GM10266 (cell line): ENCODE results near the gene REPS2.

Experiments used
- DNase-seq: peaks from one replicate; pipeline ENCODE4 v3.0.0; 2012; ENCODE audit errors: extremely low spot score
- CTCF ChIP-seq: IDR thresholded peaks from 2 replicates; pipeline ENCODE4 v1.5.1; 2012; ENCODE audit warnings: mild to moderate bottlenecking, low read depth; ENCODE audit not compliant: control insufficient read depth, insufficient read depth; ENCODE audit errors: missing control alignments

Gene REPS2

GRCh38 chrX:17164941-17165340, 218.5 kb downstream of the REPS2 start:
- no peak for DNase-seq
- no peak for TF ChIP-seq CTCF

GRCh38 chrX:17167915-17168314, 221.5 kb downstream of the REPS2 start:
- no peak for TF ChIP-seq CTCF
- no peak for DNase-seq

GRCh38 chrX:17170973-17171372, 224.5 kb downstream of the REPS2 start:
- TF ChIP-seq CTCF: no peak
- no peak for DNase-seq

- TF ChIP-seq CTCF: no peak
- no peak for DNase-seq
These were observed 228.2 kb downstream of the REPS2 start for GRCh38 chrX:17174671-17175070.

- DNase-seq: no peak
- TF ChIP-seq CTCF: no peak
These were observed 235.9 kb downstream of the REPS2 start for GRCh38 chrX:17182317-17182716.

- no peak for TF ChIP-seq CTCF
- no peak for DNase-seq
These were observed 237.1 kb downstream of the REPS2 start for GRCh38 chrX:17183566-17183965.

GRCh38 chrX:17185431-17185830, 239.0 kb downstream of the REPS2 start:
- no peak for TF ChIP-seq CTCF

More at GRCh38 chrX:17185431-17185830, 239.0 kb downstream of the REPS2 start:
- DNase-seq: no peak
